ENCODE results near the gene WDR5.

- TF ChIP-seq HDAC2 (IDR thresholded peaks at IDR 0.05) = no peak
- TF ChIP-seq VEZF1 (CRISPR knock-in tag; IDR thresholded peaks at IDR 0.05) = no peak
- TF ChIP-seq OTX1 (CRISPR knock-in tag; IDR thresholded peaks at IDR 0.05) = no peak
- no peak for TF ChIP-seq ZSCAN29 (IDR thresholded peaks at IDR 0.05)
- no peak for TF ChIP-seq SRSF1 (IDR thresholded peaks at IDR 0.05; ENCODE audit: low read depth, low read length)
- TF ChIP-seq L3MBTL2 (IDR thresholded peaks at IDR 0.05) = no peak
- TF ChIP-seq CBX1 (IDR thresholded peaks at IDR 0.05; ENCODE audit: low read depth) = no peak
- no peak for TF ChIP-seq CTCF (IDR thresholded peaks at IDR 0.05 in 2 of 3, conservative IDR thresholded peaks at IDR 0.05 in 1 of 3; ENCODE audit: insufficient read depth in 2 of 3, low read depth in 1 of 3, low read length in 3 of 3)
- TF ChIP-seq HOMEZ (CRISPR knock-in tag; IDR thresholded peaks at IDR 0.05) = no peak
- no peak for TF ChIP-seq CC2D1A (IDR thresholded peaks at IDR 0.05)
- TF ChIP-seq TAF1 (IDR thresholded peaks at IDR 0.05; ENCODE audit: control insufficient read depth, extremely low read depth, insufficient read depth, low read length, severe bottlenecking) = no peak
- TF ChIP-seq TARDBP (IDR thresholded peaks at IDR 0.05) = no peak
- no peak for TF ChIP-seq NFATC3 (IDR thresholded peaks at IDR 0.05)
Observed at GRCh38 chr9:134101623-134102149, 34.2 kb upstream of the WDR5 start.

Data from K562 (cell line).